Breast epithelium (tissue), 4 donors: ENCODE data around the gene CD7. TPM values are rescaled to one million over a fixed set of nuclear protein-coding genes. Genes with fewer than 3 reads are reported as not detected.

Experiments
- DNase-seq, 2 donors: peaks; one replicate each; pipeline ENCODE4 v3.0.0-alpha.2; 2019; ENCODE audit warnings: low spot score in 2 of 2
- H3K27ac ChIP-seq, 2 donors: fragments of 200-600 bp; sonication (generic) in 1 of 2; one replicate each; pipeline ENCODE4 v1.5.1; 2016 to 2019; ENCODE audit warnings: mild to moderate bottlenecking in 1 of 2
- H3K27me3 ChIP-seq, 2 donors: fragments of 200-600 bp; sonication (generic) in 1 of 2; one replicate each; pipeline versions ENCODE4 v1.5.1 to v1.6.0; 2017 to 2019; ENCODE audit warnings: control low read depth in 1 of 2, mild to moderate bottlenecking in 1 of 2
- H3K36me3 ChIP-seq: fragments of 200-600 bp; one replicate; pipeline ENCODE4 v1.5.1; 2019
- H3K4me1 ChIP-seq, 2 donors: fragments of 200-600 bp; sonication (generic); one replicate each; pipeline ENCODE4 v1.5.1; 2016 to 2019; ENCODE audit warnings: control low read depth in 1 of 2
- H3K4me3 ChIP-seq, 3 donors: fragments of 200-600 bp; sonication (generic); 1 replicate in 2 of 3; 2 replicates in 1 of 3; pipeline ENCODE4 v1.5.1; 2016 to 2019; ENCODE audit warnings: mild to moderate bottlenecking in 3 of 3, moderate library complexity in 2 of 3
- H3K9me3 ChIP-seq, 2 donors: fragments of 200-600 bp; sonication (generic) in 1 of 2; one replicate each; pipeline ENCODE4 v1.5.1; 2016 to 2019; ENCODE audit warnings: control low read depth in 1 of 2
- POLR2A ChIP-seq: fragments of 450-650 bp; IDR thresholded peaks from one replicate; pipeline ENCODE4 v1.6.1; 2016; ENCODE audit warnings: antibody characterized with exemption, mild to moderate bottlenecking, moderate library complexity
- POLR2AphosphoS5 ChIP-seq, 3 donors: sonication (generic); formaldehyde crosslinking; IDR thresholded peaks; one replicate each; pipeline ENCODE4 v1.6.1; 2017; ENCODE audit warnings: antibody characterized with exemption in 3 of 3
- intact Hi-C: fragments of 100-400 bp; cut with DNase I; formaldehyde crosslinking; loops from one replicate; pipeline ENCODE4 v1.15.1; 2023; ENCODE audit warnings: low total_unique reads
- total RNA-seq, 3 donors: library from RNA; depleted of rRNA; stranded (reverse); fragments of >200 nt; gene quantifications; one replicate each; pipeline ENCODE4 v1.1.0, GENCODE V29; 2016
- TF ChIP-seq, protein P1 (sequence below), 3 donors: fragments of 450-650 bp; IDR thresholded peaks; one replicate each; pipeline ENCODE4 v1.5.1; 2016 to 2017; ENCODE audit warnings: antibody characterized with exemption in 3 of 3, mild to moderate bottlenecking in 3 of 3, moderate library complexity in 3 of 3

CD7 gene
- total RNA-seq, 3 donors from 2014 or later: 1.3 to 1.8 TPM; not detected in 1

DNA sequence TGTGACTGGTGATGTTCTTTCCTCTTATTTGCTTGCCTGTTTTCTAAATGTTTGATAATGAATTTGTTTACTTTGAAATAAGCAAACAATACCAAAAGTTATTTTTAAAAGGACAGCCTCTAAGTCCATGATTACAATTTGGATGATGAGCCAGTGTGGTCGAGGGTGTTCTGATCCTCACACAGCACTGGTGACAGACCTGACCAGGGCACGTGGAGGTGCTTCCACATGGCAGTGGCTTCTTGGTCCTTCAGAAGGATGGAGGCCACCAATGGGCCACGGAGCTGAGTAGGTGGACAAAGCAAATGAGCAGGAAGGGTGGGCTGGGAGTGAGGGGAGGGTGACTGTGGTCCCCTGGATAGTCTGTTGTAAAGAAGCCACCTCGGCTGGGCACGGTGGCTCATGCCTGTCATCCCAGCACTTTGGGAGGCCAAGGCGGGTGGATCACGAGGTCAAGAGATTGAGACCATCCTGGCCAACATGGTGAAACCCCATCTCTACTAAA lies 37.4 kb upstream of the CD7 start:
- Histone ChIP-seq H3K4me1 (peaks cover 0 to 11% of the 10 kb centered on the region in 2 donors), H3K27ac (no peak overlapping the region), H3K4me3 (no peak overlapping the region), H3K9me3 (no peaks in the 10 kb centered on the region), H3K27me3 (no peaks in the 10 kb centered on the region), H3K36me3 (no peaks in the 10 kb centered on the region)
- intact Hi-C loops: loop anchor here (10.0 kb wide), 1 partner anchor 60 kb away; the partner anchor contains the start of genes HEXD and OGFOD3
- TF ChIP-seq POLR2AphosphoS5 (IDR thresholded peaks at IDR 0.05): no peak
- TF ChIP-seq POLR2A: no peak
- TF ChIP-seq, protein P1, sequence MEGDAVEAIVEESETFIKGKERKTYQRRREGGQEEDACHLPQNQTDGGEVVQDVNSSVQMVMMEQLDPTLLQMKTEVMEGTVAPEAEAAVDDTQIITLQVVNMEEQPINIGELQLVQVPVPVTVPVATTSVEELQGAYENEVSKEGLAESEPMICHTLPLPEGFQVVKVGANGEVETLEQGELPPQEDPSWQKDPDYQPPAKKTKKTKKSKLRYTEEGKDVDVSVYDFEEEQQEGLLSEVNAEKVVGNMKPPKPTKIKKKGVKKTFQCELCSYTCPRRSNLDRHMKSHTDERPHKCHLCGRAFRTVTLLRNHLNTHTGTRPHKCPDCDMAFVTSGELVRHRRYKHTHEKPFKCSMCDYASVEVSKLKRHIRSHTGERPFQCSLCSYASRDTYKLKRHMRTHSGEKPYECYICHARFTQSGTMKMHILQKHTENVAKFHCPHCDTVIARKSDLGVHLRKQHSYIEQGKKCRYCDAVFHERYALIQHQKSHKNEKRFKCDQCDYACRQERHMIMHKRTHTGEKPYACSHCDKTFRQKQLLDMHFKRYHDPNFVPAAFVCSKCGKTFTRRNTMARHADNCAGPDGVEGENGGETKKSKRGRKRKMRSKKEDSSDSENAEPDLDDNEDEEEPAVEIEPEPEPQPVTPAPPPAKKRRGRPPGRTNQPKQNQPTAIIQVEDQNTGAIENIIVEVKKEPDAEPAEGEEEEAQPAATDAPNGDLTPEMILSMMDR (IDR thresholded peaks at IDR 0.05): no peak
- DNase-seq: no peak

DNA sequence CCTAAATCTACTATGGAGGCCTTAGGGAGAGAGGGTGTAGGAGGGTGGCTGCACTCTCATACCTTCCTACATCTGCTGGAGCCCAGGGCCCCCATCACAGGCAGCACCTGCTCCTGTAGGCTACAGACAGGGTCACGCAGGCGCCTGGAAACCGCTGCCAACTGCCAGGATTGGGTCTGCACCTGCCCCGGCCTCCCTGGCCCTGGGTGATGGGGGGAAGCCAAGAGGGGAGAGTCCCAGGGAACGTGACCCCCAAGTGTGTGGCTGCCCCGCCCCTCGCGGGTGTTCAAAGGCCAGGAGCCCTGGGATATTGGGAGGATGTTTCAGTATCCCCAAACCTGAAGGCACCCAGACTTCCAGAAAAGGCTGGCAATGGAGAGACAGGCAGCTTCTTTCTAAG lies 36.1 kb upstream of the CD7 start:
- intact Hi-C loops: loop anchor here (10.0 kb wide), 1 partner anchor 61 kb away; the partner anchor contains the start of genes HEXD and OGFOD3
- no peak for DNase-seq

DNA sequence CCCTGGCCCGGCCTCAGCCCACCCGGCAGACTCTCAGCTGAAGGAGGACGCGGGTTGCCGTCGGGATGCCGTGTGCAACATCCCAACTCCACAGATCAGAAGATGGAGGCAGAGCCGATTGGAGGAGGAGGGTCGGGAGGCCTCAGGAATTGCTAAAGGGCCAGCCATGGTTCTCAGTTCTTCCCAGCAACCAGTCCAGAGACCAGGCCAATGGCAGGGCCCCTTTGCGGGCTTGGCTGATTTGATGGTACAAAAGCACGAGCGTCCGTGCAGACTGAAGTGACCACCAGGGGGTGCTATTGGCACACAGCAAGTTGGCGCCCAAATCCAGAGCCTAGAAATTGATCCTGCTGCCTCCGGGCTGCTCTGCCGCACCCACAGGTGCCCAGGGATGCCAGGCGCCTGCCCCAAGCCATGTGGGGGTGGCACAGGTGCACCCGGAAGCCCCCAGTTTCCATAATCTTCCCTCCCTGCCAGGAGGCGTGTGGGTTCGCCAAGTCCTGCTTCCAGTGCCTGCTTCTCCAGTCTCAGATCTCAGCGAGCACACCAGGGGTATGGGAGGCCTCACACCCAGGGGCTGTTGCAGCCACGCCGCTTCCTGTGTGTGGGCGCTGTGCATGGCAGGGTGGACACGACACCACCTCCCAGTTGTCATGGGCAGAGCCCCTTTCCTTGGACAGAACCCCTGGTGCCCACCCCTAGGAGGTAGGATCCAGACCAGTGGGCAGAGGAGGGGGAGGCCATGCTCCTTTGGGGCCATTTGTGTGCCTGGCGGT lies 34.5 kb upstream of the CD7 start:
- peak overlapping the region in 1 of 3 donors; percentile 32 for H3K4me3 ChIP-seq
- DNase-seq: peak; percentile 73 to 82
- H3K27ac ChIP-seq: no peak overlapping the region
- no peaks in the 10 kb centered on the region for H3K9me3 ChIP-seq
- no peaks in the 10 kb centered on the region for H3K36me3 ChIP-seq
- peaks cover 0 to 11% of the 10 kb centered on the region in 2 donors for H3K4me1 ChIP-seq
- TF ChIP-seq POLR2AphosphoS5 (IDR thresholded peaks at IDR 0.05) (peak in 2 of 3 donors; percentile 20 to 52), POLR2A (no peak)
- TF ChIP-seq, protein P1 (IDR thresholded peaks at IDR 0.05): peak; percentile 92 to 97 (median 95)
- intact Hi-C loops: loop anchor here (10.0 kb wide), 1 partner anchor 63 kb away; the partner anchor contains the start of genes HEXD and OGFOD3
- H3K27me3 ChIP-seq: no peaks in the 10 kb centered on the region

More for the DNA sequence above, 36.1 kb upstream of the CD7 start:
- Histone ChIP-seq H3K27ac (no peak overlapping the region), H3K4me1 (peaks cover 0 to 11% of the 10 kb centered on the region in 2 donors), H3K27me3 (no peaks in the 10 kb centered on the region), H3K9me3 (no peaks in the 10 kb centered on the region), H3K36me3 (no peaks in the 10 kb centered on the region), H3K4me3 (no peak overlapping the region)
- TF ChIP-seq, protein P1 (IDR thresholded peaks at IDR 0.05): no peak
- no peak for TF ChIP-seq POLR2A

DNA sequence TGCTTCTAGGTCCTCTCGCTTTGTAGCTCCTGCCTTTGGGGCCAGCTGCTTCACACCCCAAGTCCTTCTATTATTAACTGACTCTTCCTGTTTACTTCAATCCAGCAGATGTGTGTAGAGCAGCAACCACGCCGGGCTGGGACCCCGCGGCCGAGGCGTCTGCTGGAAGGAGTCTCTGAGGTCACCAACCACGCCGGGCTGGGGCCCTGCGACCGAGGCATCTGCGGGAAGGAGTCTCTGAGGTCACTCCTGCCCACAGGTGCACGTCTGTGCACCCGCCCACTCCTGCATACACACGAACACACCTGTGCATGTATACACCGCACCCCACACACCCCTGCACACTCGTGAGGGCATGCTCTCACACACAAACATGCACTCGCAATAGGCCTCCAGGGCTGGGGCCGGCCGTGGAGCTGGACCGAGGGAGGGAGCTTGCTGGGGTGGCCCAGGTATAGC lies 33.9 kb upstream of the CD7 start:
- Histone ChIP-seq H3K27me3 (no peaks in the 10 kb centered on the region), H3K36me3 (no peaks in the 10 kb centered on the region), H3K4me3 (no peak overlapping the region), H3K9me3 (no peaks in the 10 kb centered on the region), H3K4me1 (peaks cover 0 to 7% of the 10 kb centered on the region in 2 donors), H3K27ac (peak overlapping the region in 1 of 2 donors; percentile 33)
- DNase-seq: no peak
- TF ChIP-seq POLR2AphosphoS5 (IDR thresholded peaks at IDR 0.05) (no peak), POLR2A (no peak)
- TF ChIP-seq, protein P1 (IDR thresholded peaks at IDR 0.05): no peak
- intact Hi-C loops: loop anchor here (10.0 kb wide), 1 partner anchor 64 kb away; the partner anchor contains the start of genes HEXD and OGFOD3
